Aorta (tissue), 5 donors: ENCODE results near the gene CYCS. TPM values are rescaled to one million over a fixed set of nuclear protein-coding genes. Genes with fewer than 3 reads are reported as not detected.
"Not testable (repeated sequence)": the region's sequence is repeated elsewhere in the genome, so short reads cannot be mapped to it uniquely, and the experiment has no call there.

Experiments
- ATAC-seq: fragments of 200-7000 bp; cut with Tn5 transposase; one replicate; pipeline ENCODE4 v1.9.1; 2022; ENCODE audit warnings: moderate library complexity; ENCODE audit not compliant: low FRiP score
- DNase-seq, 2 donors: peaks; one replicate each; pipeline ENCODE4 v3.0.0-alpha.2; 2020
- H3K27ac ChIP-seq, 2 donors: one replicate each; pipeline ENCODE4 v1.5.1; 2013; ENCODE audit warnings: low read length in 2 of 2, mild to moderate bottlenecking in 2 of 2, moderate library complexity in 2 of 2, control low read depth in 1 of 2, inconsistent platforms in 1 of 2, low read depth in 1 of 2
- H3K27me3 ChIP-seq, 2 donors: one replicate each; pipeline ENCODE4 v1.6.1; 2013; ENCODE audit warnings: control low read depth in 1 of 2, low read length in 1 of 2, mild to moderate bottlenecking in 1 of 2, moderate library complexity in 1 of 2; ENCODE audit not compliant: insufficient read depth in 2 of 2, control insufficient read depth in 1 of 2
- H3K36me3 ChIP-seq, 2 donors: one replicate each; pipeline ENCODE4 v1.6.1; 2013; ENCODE audit warnings: control low read depth in 1 of 2, low read length in 1 of 2, mild to moderate bottlenecking in 1 of 2; ENCODE audit not compliant: insufficient read depth in 2 of 2, control insufficient read depth in 1 of 2
- H3K4me1 ChIP-seq, 2 donors: one replicate each; pipeline ENCODE4 v1.6.1; 2013; ENCODE audit warnings: low read length in 2 of 2, control low read depth in 1 of 2, mild to moderate bottlenecking in 1 of 2, moderate library complexity in 1 of 2; ENCODE audit not compliant: insufficient read depth in 2 of 2, control insufficient read depth in 1 of 2
- H3K4me3 ChIP-seq, 2 donors: one replicate each; pipeline ENCODE4 v1.5.1; 2013; ENCODE audit warnings: low read length in 2 of 2, control low read depth in 1 of 2, mild to moderate bottlenecking in 1 of 2
- H3K9me3 ChIP-seq: one replicate; pipeline ENCODE4 v1.6.1; 2013; ENCODE audit warnings: mild to moderate bottlenecking, low read length; ENCODE audit not compliant: control insufficient read depth
- WGBS, 2 donors: extraction: QIAGEN DNeasy Blood & Tissue Kit; methylation state at CpG; one replicate each; pipeline ENCODE4 v1.1.7; 2013; 5-methylcytosine and 5-hydroxymethylcytosine counted together
- intact Hi-C, 2 donors: fragments of 100-400 bp; cut with DNase I; formaldehyde crosslinking; loops; one replicate each; pipeline versions ENCODE4 v1.14.2 to v1.15.0; 2022
- polyA plus RNA-seq, 2 donors: library from polyadenylated mRNA; stranded (reverse); fragments of 200-250 nt; gene quantifications; one replicate each; pipeline ENCODE4 v1.2.3, GENCODE V29; 2013
- total RNA-seq, 2 donors: library from RNA; stranded (reverse); fragmentation: NEBNext Ultra II Directional; extraction: Animal tissue kit (Norgen Biotek cat#: 25700); gene quantifications; one replicate each; pipeline ENCODE4 v1.2.1, GENCODE V29; 2021
- donor health status: healthy with polysubstance abuse.
- donor health status: Bipolar disorder and iron deficiency.
- donor health status: DM: no; HTN: no; CAD: no.
- donor health status: DM: no; HTN: no; CAD: no.
- donor health status: DM: yes; HTN: yes; CAD: no.

CYCS gene
- total and polyA plus RNA-seq, 4 donors: 29.0 to 107 (median 50.0) TPM

DNA sequence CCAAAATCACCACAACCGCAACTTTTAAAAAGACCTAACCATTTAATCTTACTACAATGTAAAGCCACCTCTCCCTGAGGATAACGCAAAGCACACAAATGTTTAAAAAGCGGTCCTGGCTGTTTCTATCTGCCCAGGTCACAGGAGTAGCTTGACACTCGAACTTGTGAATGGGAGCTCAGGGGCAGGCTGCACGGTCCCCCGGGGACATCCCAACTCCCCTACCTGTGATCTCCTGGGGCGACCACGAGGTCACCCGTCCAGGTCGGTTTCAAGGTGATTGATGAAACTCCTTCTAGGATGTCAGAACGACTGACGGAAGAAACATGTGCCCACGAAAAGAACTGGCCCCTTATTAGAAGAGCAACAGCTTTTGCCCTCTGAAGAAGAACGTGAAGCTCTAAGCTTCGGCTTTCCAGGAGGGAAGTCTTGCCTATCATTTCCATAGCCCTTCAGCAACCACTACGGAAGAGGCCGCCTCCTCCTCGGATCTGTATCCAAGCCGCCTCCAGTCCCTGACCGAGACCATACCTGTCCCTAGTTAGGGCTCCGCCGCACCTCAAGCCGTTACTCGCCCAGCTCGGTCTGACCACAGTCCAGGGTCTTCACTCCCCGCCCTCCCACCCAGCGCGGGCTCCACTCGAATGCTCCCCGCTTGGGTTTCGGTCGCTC, 459 bp downstream of the CYCS start:
- peak; percentile 43 for ATAC-seq
- Histone ChIP-seq H3K9me3 (no peaks in the 10 kb centered on the region), H3K4me1 (no peaks in the 10 kb centered on the region), H3K36me3 (peaks cover 0 to 3% of the 10 kb centered on the region in 2 donors), H3K4me3 (peak overlapping the region; percentile 67 to 71), H3K27ac (peak overlapping the region; percentile 49 to 76), H3K27me3 (no peaks in the 10 kb centered on the region)
- DNase-seq: no peak
- WGBS, 2 donors: 0 to 1% methylated on average over 31 to 32 of the region's 32 CpGs
- intact Hi-C loops: loop anchor here in 1 of 2 donors (5.0 kb wide), 1 partner anchor 53 kb away; no protein-coding TSS in a partner anchor

DNA sequence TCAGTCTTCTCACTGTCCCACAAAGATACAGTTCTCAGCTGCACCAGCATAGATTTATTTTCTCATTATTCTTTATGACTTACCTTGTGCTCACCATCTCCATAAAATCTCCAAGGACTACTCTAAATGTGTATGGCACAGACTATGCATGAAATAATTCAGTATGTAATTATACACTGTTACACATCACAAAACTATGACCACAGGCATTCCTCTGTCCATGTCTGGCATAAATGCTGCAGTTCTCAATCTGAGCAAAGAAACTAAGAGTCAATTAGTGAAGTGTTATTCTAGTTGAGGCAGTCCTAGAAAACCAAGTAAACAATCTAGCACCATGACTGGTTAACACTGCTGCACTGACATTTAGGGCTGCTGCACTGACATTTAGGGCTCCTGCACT, 2.7 kb downstream of the CYCS start:
- intact Hi-C loops: no loop called here

DNA sequence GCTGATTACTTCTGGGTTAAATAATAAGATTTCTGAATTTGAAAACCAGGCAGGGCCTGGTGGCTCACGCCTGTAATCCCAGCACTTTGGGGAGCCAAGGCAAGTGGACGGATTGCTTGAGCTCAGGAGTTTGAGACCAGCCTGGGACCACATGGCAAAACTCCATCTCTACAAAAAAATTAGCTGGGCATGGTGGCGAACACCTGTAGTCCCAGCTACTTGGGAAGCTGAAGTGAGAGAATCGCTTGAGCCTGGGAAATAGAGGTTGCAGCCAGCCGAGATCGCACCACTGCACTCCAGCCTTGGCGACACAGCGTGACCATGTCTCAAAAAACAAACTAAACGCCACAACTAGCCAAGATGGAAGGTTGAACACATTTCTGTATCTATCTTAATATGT, 3.5 kb downstream of the CYCS start:
- H3K4me3 ChIP-seq: no peak overlapping the region
- H3K9me3 ChIP-seq: no peaks in the 10 kb centered on the region
- H3K4me1 ChIP-seq: no peaks in the 10 kb centered on the region
- intact Hi-C loops: no loop called here
- H3K27me3 ChIP-seq: no peaks in the 10 kb centered on the region
- WGBS, 2 donors: 97 to 98% methylated on average over 9 of the region's 9 CpGs
- DNase-seq: no peak
- ATAC-seq: no peak
- peaks cover 0 to 3% of the 10 kb centered on the region in 2 donors for H3K36me3 ChIP-seq
- no peak overlapping the region for H3K27ac ChIP-seq

More for the DNA sequence above, 2.7 kb downstream of the CYCS start:
- no peak for ATAC-seq
- H3K4me1 ChIP-seq: no peaks in the 10 kb centered on the region
- H3K27ac ChIP-seq: no peak overlapping the region
- H3K27me3 ChIP-seq: no peaks in the 10 kb centered on the region
- H3K36me3 ChIP-seq: peaks cover 0 to 3% of the 10 kb centered on the region in 2 donors
- H3K9me3 ChIP-seq: no peaks in the 10 kb centered on the region
- H3K4me3 ChIP-seq: no peak overlapping the region
- DNase-seq: no peak

- no peak overlapping the region for H3K4me3 ChIP-seq
Observed at GRCh38 chr7:25119102-25119501, 6.0 kb downstream of the CYCS start.

GRCh38 chr7:25118048-25118753, 6.9 kb downstream of the CYCS start:
- Histone ChIP-seq H3K9me3 (no peaks in the 10 kb centered on the region), H3K4me3 (no peak overlapping the region), H3K27me3 (no peaks in the 10 kb centered on the region), H3K4me1 (no peaks in the 10 kb centered on the region), H3K36me3 (peaks cover 0 to 3% of the 10 kb centered on the region in 2 donors), H3K27ac (no peak overlapping the region)
- ATAC-seq (no peak), DNase-seq (no peak)
- WGBS, 2 donors: 83 to 85% methylated on average over 8 of the region's 8 CpGs
- intact Hi-C loops: no loop called here

More at GRCh38 chr7:25119102-25119501, 6.0 kb downstream of the CYCS start:
- H3K27me3 ChIP-seq: no peaks in the 10 kb centered on the region
- no peak for DNase-seq
- no peaks in the 10 kb centered on the region for H3K9me3 ChIP-seq
- no peak for ATAC-seq
- WGBS, 2 donors: 84 to 86% methylated on average over 8 of the region's 8 CpGs
- no peak overlapping the region for H3K27ac ChIP-seq
- H3K36me3 ChIP-seq: peaks cover 0 to 3% of the 10 kb centered on the region in 2 donors
- no peaks in the 10 kb centered on the region for H3K4me1 ChIP-seq
- intact Hi-C loops: no loop called here

- intact Hi-C loops: no loop called here
- DNase-seq: no peak
- no peak overlapping the region for H3K27ac ChIP-seq
Observed at GRCh38 chr7:25117226-25118047, 7.6 kb downstream of the CYCS start.

GRCh38 chr7:25116621-25117020, 8.4 kb downstream of the CYCS start:
- ATAC-seq: no peak
- 81 to 85% methylated on average over 5 of the region's 5 CpGs for WGBS, 2 donors
- no peak for DNase-seq
- H3K36me3 ChIP-seq: peaks cover 0 to 1% of the 10 kb centered on the region in 2 donors
- no peak overlapping the region for H3K4me3 ChIP-seq
- no peak overlapping the region for H3K27ac ChIP-seq
- H3K27me3 ChIP-seq: no peaks in the 10 kb centered on the region
- H3K4me1 ChIP-seq: no peaks in the 10 kb centered on the region
- H3K9me3 ChIP-seq: no peaks in the 10 kb centered on the region
- intact Hi-C loops: no loop called here

More at GRCh38 chr7:25117226-25118047, 7.6 kb downstream of the CYCS start:
- no peaks in the 10 kb centered on the region for H3K4me1 ChIP-seq
- no peaks in the 10 kb centered on the region for H3K9me3 ChIP-seq
- ATAC-seq: no peak
- H3K27me3 ChIP-seq: no peaks in the 10 kb centered on the region
- WGBS, 2 donors: 76 to 77% methylated on average over 7 of the region's 7 CpGs
- peaks cover 0 to 3% of the 10 kb centered on the region in 2 donors for H3K36me3 ChIP-seq
- no peak overlapping the region for H3K4me3 ChIP-seq

- H3K27ac ChIP-seq, H3K9me3 ChIP-seq, ATAC-seq, H3K4me1 ChIP-seq, H3K27me3 ChIP-seq, DNase-seq, H3K36me3 ChIP-seq, intact Hi-C loops, H3K4me3 ChIP-seq: not testable (repeated sequence)
- WGBS, 2 donors: 84 to 89% methylated on average over 2 of the region's 2 CpGs
Observed at GRCh38 chr7:25110514-25110913, 14.5 kb downstream of the CYCS start.
